HepG2 (cell line): ENCODE measurements around the gene ATN1. TPM values are rescaled to one million over a fixed set of nuclear protein-coding genes. Genes with fewer than 3 reads are reported as not detected.

Experiments used
- ERF ChIP-seq: IDR thresholded peaks from 2 replicates; pipeline ENCODE4 v1.6.1; 2018; ENCODE audit warnings: missing biosample characterization, missing genetic modification reagents
- FOXM1 ChIP-seq: sonication (generic); formaldehyde crosslinking; IDR thresholded peaks from 2 replicates; pipeline ENCODE4 v1.5.0; 2020; ENCODE audit warnings: missing genetic modification reagents
- GPN1 ChIP-seq: sonication (generic); formaldehyde crosslinking; IDR thresholded peaks from 2 replicates; pipeline ENCODE4 v1.5.1; 2020; ENCODE audit warnings: missing genetic modification reagents, borderline replicate concordance
- HES4 ChIP-seq: sonication (generic); formaldehyde crosslinking; IDR thresholded peaks from 2 replicates; pipeline ENCODE4 v1.9.0; 2021; ENCODE audit warnings: mild to moderate bottlenecking, missing genetic modification reagents, borderline replicate concordance
- KDM5B ChIP-seq: sonication (generic); formaldehyde crosslinking; IDR thresholded peaks from 2 replicates; pipeline ENCODE4 v1.4.0; 2020; ENCODE audit warnings: missing genetic modification reagents, mild to moderate bottlenecking, borderline replicate concordance
- MTF1 ChIP-seq: sonication (generic); formaldehyde crosslinking; IDR thresholded peaks from 2 replicates; pipeline ENCODE4 v1.5.0; 2020; ENCODE audit warnings: missing genetic modification reagents
- RFX1 ChIP-seq: fragments of 450-650 bp; IDR thresholded peaks from 2 replicates; pipeline ENCODE4 v1.6.1; 2017
- RFXANK ChIP-seq: IDR thresholded peaks from 2 replicates; pipeline ENCODE4 v1.6.1; 2016
- SALL2 ChIP-seq: sonication (generic); formaldehyde crosslinking; IDR thresholded peaks from 2 replicates; pipeline ENCODE4 v1.8.1; 2023; ENCODE audit warnings: mild to moderate bottlenecking, missing genetic modification reagents, inconsistent platforms
- SRY ChIP-seq: sonication (generic); formaldehyde crosslinking; IDR thresholded peaks from 2 replicates; pipeline ENCODE4 v1.8.0; 2022; ENCODE audit warnings: mild to moderate bottlenecking, missing genetic modification reagents
- ZFP36 ChIP-seq: fragments of 150-350 bp; IDR thresholded peaks from 2 replicates; pipeline ENCODE4 v1.6.1; 2018; ENCODE audit warnings: borderline replicate concordance, low read length, low read depth; ENCODE audit not compliant: partially characterized antibody
- ZFP37 ChIP-seq: sonication (generic); formaldehyde crosslinking; IDR thresholded peaks from 2 replicates; pipeline ENCODE4 v1.4.0; 2020; ENCODE audit warnings: missing genetic modification reagents, borderline replicate concordance
- ZNF136 ChIP-seq: sonication (generic); formaldehyde crosslinking; IDR thresholded peaks from 2 replicates; pipeline ENCODE4 v1.8.1; 2022; ENCODE audit warnings: low read depth, mild to moderate bottlenecking, moderate library complexity, missing genetic modification reagents
- ZNF720 ChIP-seq: sonication (generic); formaldehyde crosslinking; IDR thresholded peaks from 2 replicates; pipeline ENCODE4 v1.4.0; 2020; ENCODE audit warnings: missing genetic modification reagents
- ZNF766 ChIP-seq: sonication (generic); formaldehyde crosslinking; IDR thresholded peaks from 2 replicates; pipeline ENCODE4 v1.5.0; 2020; ENCODE audit warnings: missing genetic modification reagents, borderline replicate concordance
- ZNF772 ChIP-seq: sonication (generic); formaldehyde crosslinking; IDR thresholded peaks from 2 replicates; pipeline ENCODE4 v1.5.0; 2020; ENCODE audit warnings: mild to moderate bottlenecking, missing genetic modification reagents
- ZNF850 ChIP-seq: sonication (generic); formaldehyde crosslinking; conservative IDR thresholded peaks from 2 replicates; pipeline ENCODE4 v1.9.0; 2021; ENCODE audit warnings: mild to moderate bottlenecking, missing genetic modification reagents
- ZNF878 ChIP-seq: sonication (generic); formaldehyde crosslinking; IDR thresholded peaks from 2 replicates; pipeline ENCODE4 v1.8.1; 2023; ENCODE audit warnings: mild to moderate bottlenecking, missing genetic modification reagents, moderate library complexity
- polyA plus RNA-seq, 8 experiments: library from polyadenylated mRNA; depleted of rRNA in 3 of 8; stranded (reverse) in 7 of 8; unstranded in 1 of 8; fragments of >200 nt; fragmentation: Illumina TruSeq in 4 of 8; extraction: Trizol in 4 of 8; gene quantifications; 2 replicates each; pipeline versions ENCODE4 v1.2.1 to v1.2.3, GENCODE V29; 2011 to 2016; ENCODE audit warnings: low read depth in 4 of 8, missing spikeins in 1 of 8, mixed read lengths in 1 of 8; ENCODE audit not compliant: insufficient read depth in 1 of 8
- total RNA-seq, 5 experiments: library from RNA; depleted of rRNA; stranded (reverse); fragments of >200 nt; fragmentation: Illumina TruSeq; extraction: Trizol; gene quantifications; 2 replicates each; pipeline ENCODE4 v1.2.3, GENCODE V29; 2016; ENCODE audit warnings: low read depth in 1 of 5
- TF ChIP-seq, protein P1 (sequence below): sonication (generic); formaldehyde crosslinking; IDR thresholded peaks from one replicate; pipeline ENCODE4 v1.5.1; 2020; ENCODE audit warnings: mild to moderate bottlenecking, missing genetic modification reagents; ENCODE audit errors: not compliant biosample characterization
- TF ChIP-seq, protein P2 (sequence below): sonication (generic); formaldehyde crosslinking; IDR thresholded peaks from 2 replicates; pipeline ENCODE4 v1.4.0; 2020; ENCODE audit warnings: missing genetic modification reagents, mild to moderate bottlenecking, borderline replicate concordance

The ATN1 gene
- total and polyA plus RNA-seq, 2 of the 13 experiments (the other 11 are each of a cell fraction or from before 2014, with no cell fraction given), result 2.1 to 8.6 TPM

DNA sequence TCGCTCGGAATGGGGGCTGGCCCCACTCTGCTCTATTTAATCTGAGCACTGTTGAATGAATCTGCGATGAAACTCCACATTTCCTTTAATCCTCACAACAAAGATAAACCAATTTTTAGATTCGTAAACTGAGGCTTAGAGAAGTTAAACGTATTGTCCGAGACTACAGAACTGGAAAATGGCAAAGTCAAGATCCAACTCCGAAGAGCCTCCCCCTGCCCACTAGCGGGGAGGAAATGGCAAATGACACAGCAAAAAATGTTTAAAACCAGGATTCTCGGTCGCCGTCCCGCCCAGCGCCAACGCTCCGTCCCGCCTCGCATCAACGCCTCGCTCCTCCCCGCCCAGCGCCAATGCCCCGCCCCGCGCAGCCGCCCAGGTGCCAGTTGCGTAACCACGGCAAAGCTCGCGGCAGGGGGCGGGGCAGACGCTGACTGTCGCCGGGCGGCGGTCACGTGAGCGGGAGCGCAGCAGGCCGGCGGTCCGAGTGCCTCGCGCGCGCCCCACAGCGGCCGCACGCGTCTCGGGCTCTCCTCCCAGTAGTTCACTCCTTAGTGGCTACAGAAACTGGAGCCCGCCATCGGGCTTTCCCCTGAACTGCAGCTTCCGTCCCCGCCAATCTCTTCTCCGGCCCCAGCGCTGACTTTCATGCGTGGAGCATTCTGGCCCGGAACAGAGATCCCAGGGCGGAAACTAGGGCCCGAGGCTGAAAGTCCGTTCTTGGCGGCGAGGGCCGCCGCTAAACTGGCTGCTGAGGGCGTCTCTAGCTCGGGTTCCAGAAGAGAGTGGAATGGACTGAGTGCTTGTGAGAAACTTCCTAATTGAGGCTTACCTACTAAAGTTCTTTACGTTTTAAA lies 36.7 kb upstream of the ATN1 start (continued):
- peak; percentile 68 for TF ChIP-seq ZNF766 (CRISPR knock-in tag)
- peak; percentile 82 for TF ChIP-seq ERF (CRISPR knock-in tag)
- TF ChIP-seq SALL2 (CRISPR knock-in tag), result peak; percentile 92
- no peak for TF ChIP-seq ZNF850 (CRISPR knock-in tag)
- TF ChIP-seq ZNF878 (CRISPR knock-in tag), result no peak
- TF ChIP-seq RFXANK, result no peak
- TF ChIP-seq HES4 (CRISPR knock-in tag), result no peak; the same call in 1 of the 2 replicates
- TF ChIP-seq ZNF136, result no peak
- no peak for TF ChIP-seq ZFP37 (CRISPR knock-in tag)
- TF ChIP-seq, protein P1, sequence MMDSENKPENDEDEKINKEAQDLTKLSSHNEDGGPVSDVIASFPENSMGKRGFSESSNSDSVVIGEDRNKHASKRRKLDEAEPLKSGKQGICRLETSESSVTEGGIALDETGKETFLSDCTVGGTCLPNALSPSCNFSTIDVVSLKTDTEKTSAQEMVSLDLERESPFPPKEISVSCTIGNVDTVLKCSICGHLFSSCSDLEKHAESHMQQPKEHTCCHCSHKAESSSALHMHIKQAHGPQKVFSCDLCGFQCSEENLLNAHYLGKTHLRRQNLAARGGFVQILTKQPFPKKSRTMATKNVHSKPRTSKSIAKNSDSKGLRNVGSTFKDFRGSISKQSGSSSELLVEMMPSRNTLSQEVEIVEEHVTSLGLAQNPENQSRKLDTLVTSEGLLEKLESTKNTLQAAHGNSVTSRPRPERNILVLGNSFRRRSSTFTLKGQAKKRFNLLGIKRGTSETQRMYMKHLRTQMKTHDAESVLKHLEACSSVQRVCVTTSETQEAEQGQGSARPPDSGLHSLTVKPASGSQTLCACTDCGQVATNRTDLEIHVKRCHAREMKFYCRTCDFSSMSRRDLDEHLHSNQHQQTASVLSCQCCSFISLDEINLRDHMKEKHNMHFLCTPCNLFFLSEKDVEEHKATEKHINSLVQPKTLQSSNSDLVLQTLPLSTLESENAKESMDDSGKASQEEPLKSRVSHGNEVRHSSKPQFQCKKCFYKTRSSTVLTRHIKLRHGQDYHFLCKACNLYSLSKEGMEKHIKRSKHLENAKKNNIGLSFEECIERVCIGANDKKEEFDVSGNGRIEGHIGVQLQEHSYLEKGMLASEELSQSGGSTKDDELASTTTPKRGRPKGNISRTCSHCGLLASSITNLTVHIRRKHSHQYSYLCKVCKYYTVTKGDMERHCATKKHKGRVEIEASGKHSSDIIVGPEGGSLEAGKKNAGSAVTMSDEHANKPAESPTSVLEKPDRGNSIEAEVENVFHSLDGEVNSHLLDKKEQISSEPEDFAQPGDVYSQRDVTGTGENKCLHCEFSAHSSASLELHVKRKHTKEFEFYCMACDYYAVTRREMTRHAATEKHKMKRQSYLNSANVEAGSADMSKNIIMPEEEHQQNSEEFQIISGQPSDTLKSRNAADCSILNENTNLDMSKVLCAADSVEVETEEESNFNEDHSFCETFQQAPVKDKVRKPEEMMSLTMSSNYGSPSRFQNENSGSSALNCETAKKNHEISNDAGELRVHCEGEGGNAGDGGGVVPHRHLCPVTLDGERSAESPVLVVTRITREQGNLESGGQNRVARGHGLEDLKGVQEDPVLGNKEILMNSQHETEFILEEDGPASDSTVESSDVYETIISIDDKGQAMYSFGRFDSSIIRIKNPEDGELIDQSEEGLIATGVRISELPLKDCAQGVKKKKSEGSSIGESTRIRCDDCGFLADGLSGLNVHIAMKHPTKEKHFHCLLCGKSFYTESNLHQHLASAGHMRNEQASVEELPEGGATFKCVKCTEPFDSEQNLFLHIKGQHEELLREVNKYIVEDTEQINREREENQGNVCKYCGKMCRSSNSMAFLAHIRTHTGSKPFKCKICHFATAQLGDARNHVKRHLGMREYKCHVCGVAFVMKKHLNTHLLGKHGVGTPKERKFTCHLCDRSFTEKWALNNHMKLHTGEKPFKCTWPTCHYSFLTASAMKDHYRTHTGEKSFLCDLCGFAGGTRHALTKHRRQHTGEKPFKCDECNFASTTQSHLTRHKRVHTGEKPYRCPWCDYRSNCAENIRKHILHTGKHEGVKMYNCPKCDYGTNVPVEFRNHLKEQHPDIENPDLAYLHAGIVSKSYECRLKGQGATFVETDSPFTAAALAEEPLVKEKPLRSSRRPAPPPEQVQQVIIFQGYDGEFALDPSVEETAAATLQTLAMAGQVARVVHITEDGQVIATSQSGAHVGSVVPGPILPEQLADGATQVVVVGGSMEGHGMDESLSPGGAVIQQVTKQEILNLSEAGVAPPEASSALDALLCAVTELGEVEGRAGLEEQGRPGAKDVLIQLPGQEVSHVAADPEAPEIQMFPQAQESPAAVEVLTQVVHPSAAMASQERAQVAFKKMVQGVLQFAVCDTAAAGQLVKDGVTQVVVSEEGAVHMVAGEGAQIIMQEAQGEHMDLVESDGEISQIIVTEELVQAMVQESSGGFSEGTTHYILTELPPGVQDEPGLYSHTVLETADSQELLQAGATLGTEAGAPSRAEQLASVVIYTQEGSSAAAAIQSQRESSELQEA (CRISPR knock-in tag), result peak; percentile 73
- TF ChIP-seq ZNF720, result no peak
- TF ChIP-seq GPN1, result no peak
- 0 out of 2 replicates have a peak, but pooled peaks have one; percentile 13 for TF ChIP-seq SRY (CRISPR knock-in tag)
- TF ChIP-seq ZFP36, result no peak
- TF ChIP-seq MTF1 (CRISPR knock-in tag), result no peak
- TF ChIP-seq KDM5B (CRISPR knock-in tag), result peak; percentile 87; the same call in 1 of the 2 replicates
- TF ChIP-seq, protein P2, sequence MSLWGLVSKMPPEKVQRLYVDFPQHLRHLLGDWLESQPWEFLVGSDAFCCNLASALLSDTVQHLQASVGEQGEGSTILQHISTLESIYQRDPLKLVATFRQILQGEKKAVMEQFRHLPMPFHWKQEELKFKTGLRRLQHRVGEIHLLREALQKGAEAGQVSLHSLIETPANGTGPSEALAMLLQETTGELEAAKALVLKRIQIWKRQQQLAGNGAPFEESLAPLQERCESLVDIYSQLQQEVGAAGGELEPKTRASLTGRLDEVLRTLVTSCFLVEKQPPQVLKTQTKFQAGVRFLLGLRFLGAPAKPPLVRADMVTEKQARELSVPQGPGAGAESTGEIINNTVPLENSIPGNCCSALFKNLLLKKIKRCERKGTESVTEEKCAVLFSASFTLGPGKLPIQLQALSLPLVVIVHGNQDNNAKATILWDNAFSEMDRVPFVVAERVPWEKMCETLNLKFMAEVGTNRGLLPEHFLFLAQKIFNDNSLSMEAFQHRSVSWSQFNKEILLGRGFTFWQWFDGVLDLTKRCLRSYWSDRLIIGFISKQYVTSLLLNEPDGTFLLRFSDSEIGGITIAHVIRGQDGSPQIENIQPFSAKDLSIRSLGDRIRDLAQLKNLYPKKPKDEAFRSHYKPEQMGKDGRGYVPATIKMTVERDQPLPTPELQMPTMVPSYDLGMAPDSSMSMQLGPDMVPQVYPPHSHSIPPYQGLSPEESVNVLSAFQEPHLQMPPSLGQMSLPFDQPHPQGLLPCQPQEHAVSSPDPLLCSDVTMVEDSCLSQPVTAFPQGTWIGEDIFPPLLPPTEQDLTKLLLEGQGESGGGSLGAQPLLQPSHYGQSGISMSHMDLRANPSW, result peak; percentile 77; the same call in 1 of the 2 replicates
- peak; percentile 77 for TF ChIP-seq ZNF772
- TF ChIP-seq FOXM1 (CRISPR knock-in tag), result no peak
- no peak for TF ChIP-seq RFX1
